Duodenal mucosa (tissue), 2 donors: Measurements from ENCODE around the gene THTPA.
"Not testable (repeated sequence)": the region's sequence is repeated elsewhere in the genome, so short reads cannot be mapped to it uniquely, and the experiment has no call there.

Experiments used
- H3K27ac ChIP-seq: one replicate; pipeline ENCODE4 v1.7.0; 2013; ENCODE audit warnings: low read depth, low read length
- H3K27me3 ChIP-seq, 2 donors: one replicate each; pipeline ENCODE4 v1.7.0; 2013; ENCODE audit warnings: low read length in 2 of 2, control low read depth in 1 of 2; ENCODE audit not compliant: insufficient read depth in 2 of 2, control insufficient read depth in 1 of 2
- H3K36me3 ChIP-seq, 2 donors: one replicate each; pipeline ENCODE4 v1.7.0; 2013; ENCODE audit warnings: low read length in 2 of 2, control low read depth in 1 of 2; ENCODE audit not compliant: insufficient read depth in 2 of 2, control insufficient read depth in 1 of 2
- H3K4me1 ChIP-seq, 2 donors: one replicate each; pipeline ENCODE4 v1.7.0; 2013; ENCODE audit warnings: low read length in 2 of 2, control low read depth in 1 of 2; ENCODE audit not compliant: insufficient read depth in 2 of 2, control insufficient read depth in 1 of 2
- H3K4me3 ChIP-seq, 2 donors: one replicate each; pipeline ENCODE4 v1.7.0; 2013; ENCODE audit warnings: low read length in 2 of 2, low read depth in 1 of 2
- H3K9ac ChIP-seq, 2 donors: one replicate each; pipeline ENCODE4 v1.7.0; 2013; ENCODE audit warnings: low read length in 2 of 2, low read depth in 1 of 2
- H3K9me3 ChIP-seq, 2 donors: one replicate each; pipeline ENCODE4 v1.7.0; 2013; ENCODE audit warnings: low read length in 2 of 2, control low read depth in 1 of 2; ENCODE audit not compliant: control insufficient read depth in 1 of 2

Gene THTPA

GRCh38 chr14:23602181-23603095 lies 46.4 kb downstream of the THTPA start:
- Histone ChIP-seq H3K27ac (no peak overlapping the region), H3K4me3 (no peak overlapping the region), H3K27me3 (no peaks in the 10 kb centered on the region), H3K9me3 (no peaks in the 10 kb centered on the region), H3K36me3 (no peaks in the 10 kb centered on the region), H3K9ac (no peak overlapping the region), H3K4me1 (no peaks in the 10 kb centered on the region)

DNA sequence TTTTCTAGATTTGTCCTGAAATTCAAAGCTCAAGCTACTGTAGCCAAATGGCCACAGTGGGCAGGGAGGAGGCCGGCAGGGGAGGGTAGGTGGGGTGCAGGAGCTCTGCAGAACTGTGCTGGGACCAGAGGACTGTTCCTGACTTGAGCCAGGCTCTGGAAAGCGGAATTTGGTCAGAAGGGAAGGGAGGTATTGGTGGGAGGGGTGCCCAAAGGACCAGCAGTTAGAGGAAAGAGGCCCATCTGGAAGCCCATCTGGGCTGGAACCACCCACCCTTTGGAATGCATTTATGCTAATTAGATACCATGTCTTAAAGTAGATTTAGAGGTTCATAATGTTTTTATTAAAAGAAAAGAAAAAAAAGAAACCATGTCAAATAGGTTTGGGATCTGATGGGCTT lies 47.0 kb downstream of the THTPA start:
- Histone ChIP-seq H3K9ac (no peak overlapping the region), H3K36me3 (no peaks in the 10 kb centered on the region), H3K9me3 (no peaks in the 10 kb centered on the region), H3K27me3 (no peaks in the 10 kb centered on the region), H3K4me3 (no peak overlapping the region), H3K4me1 (no peaks in the 10 kb centered on the region), H3K27ac (no peak overlapping the region)

DNA sequence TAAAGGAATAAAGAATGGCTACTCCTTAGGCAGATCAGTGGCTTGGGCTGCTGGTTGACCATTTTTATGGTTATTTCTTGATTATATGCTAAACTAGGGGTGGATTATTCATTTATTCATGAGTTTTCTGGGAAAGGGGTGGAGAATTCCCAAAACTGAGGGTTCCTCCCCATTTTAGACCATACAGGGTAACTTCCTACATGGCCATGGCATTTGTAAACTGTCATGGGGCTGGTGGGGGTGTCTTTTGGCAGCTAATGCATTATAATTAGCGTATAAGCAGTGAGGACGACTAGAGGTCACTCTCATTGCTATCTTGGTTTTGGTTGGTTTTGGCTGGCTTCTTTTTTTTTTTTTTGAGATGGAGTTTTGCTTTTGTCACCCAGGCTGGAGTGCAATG lies 48.1 kb downstream of the THTPA start:
- H3K9me3 ChIP-seq = no peaks in the 10 kb centered on the region
- H3K9ac ChIP-seq = no peak overlapping the region
- no peak overlapping the region for H3K4me3 ChIP-seq
- H3K4me1 ChIP-seq = peaks cover 0 to 7% of the 10 kb centered on the region in 2 donors
- H3K27ac ChIP-seq = no peak overlapping the region
- no peaks in the 10 kb centered on the region for H3K36me3 ChIP-seq
- H3K27me3 ChIP-seq = no peaks in the 10 kb centered on the region

GRCh38 chr14:23604675-23605170 lies 48.7 kb downstream of the THTPA start:
- H3K4me3 ChIP-seq = no peak overlapping the region
- no peaks in the 10 kb centered on the region for H3K9me3 ChIP-seq
- no peaks in the 10 kb centered on the region for H3K36me3 ChIP-seq
- no peak overlapping the region for H3K9ac ChIP-seq
- H3K27me3 ChIP-seq = no peaks in the 10 kb centered on the region
- peaks cover 3 to 10% of the 10 kb centered on the region in 2 donors for H3K4me1 ChIP-seq
- H3K27ac ChIP-seq = no peak overlapping the region

DNA sequence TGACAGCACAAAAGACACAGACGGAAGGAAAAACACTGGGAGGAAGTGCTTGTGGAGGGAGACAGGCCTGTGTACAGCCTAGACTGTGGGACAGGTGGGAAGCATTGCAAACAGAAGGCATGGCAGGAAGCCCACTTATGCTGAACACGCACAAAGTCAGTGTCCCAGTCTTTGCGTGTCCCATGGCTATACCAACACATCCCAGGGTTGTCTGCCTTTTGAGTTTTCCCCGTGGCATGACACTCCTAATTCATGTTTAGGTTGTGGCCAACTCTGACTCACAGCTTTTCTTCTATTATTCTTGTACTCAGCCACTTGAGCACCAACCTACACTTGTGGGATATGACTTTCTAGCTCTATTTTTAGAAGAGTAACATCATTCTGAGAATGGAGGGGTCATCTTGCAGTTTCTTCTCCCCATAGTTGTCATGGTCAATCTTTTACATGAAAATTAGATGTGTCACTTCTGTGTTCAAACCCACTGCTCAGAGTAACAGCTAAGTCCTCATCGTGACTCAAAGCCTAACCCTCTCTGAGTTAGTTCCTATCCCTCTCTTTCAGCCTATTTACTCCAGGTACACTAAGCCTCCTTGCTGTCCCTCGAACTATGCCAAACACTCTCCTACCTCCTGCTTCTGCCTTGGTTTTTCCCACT lies 50.0 kb downstream of the THTPA start:
- Histone ChIP-seq H3K36me3 (no peaks in the 10 kb centered on the region), H3K4me1 (peaks cover 16 to 24% of the 10 kb centered on the region in 2 donors), H3K27ac (no peak overlapping the region), H3K9ac (no peak overlapping the region), H3K4me3 (no peak overlapping the region), H3K27me3 (no peaks in the 10 kb centered on the region), H3K9me3 (no peaks in the 10 kb centered on the region)

- Histone ChIP-seq H3K9me3 (no peaks in the 10 kb centered on the region), H3K27me3 (no peaks in the 10 kb centered on the region), H3K4me3 (no peak overlapping the region), H3K9ac (no peak overlapping the region), H3K4me1 (peaks cover 31 to 44% of the 10 kb centered on the region in 2 donors), H3K27ac (no peak overlapping the region), H3K36me3 (no peaks in the 10 kb centered on the region)
Observed at GRCh38 chr14:23608454-23608853, 52.4 kb downstream of the THTPA start.

- no peak overlapping the region for H3K9ac ChIP-seq
- no peak overlapping the region for H3K4me3 ChIP-seq
Observed at GRCh38 chr14:23609001-23609400, 52.9 kb downstream of the THTPA start.

GRCh38 chr14:23609411-23610089 lies 53.5 kb downstream of the THTPA start:
- H3K9me3 ChIP-seq, H3K4me3 ChIP-seq, H3K36me3 ChIP-seq, H3K27ac ChIP-seq, H3K9ac ChIP-seq, H3K27me3 ChIP-seq: not testable (repeated sequence)
- peaks cover 39 to 53% of the 10 kb centered on the region in 2 donors for H3K4me1 ChIP-seq

More at GRCh38 chr14:23609001-23609400, 52.9 kb downstream of the THTPA start:
- Histone ChIP-seq H3K27ac (no peak overlapping the region), H3K4me1 (peaks cover 33 to 48% of the 10 kb centered on the region in 2 donors), H3K27me3 (no peaks in the 10 kb centered on the region), H3K36me3 (no peaks in the 10 kb centered on the region), H3K9me3 (no peaks in the 10 kb centered on the region)
